H1 (cell line): Measurements from ENCODE around the gene TCF7L1. TPM values are rescaled to one million over a fixed set of nuclear protein-coding genes. Genes with fewer than 3 reads are reported as not detected.

Experiments used
- ASH2L ChIP-seq: fragments of 200-600, 300-600 bp; sonication (generic); IDR thresholded peaks from one replicate; pipeline ENCODE4 v1.7.1; 2017; ENCODE audit warnings: low read length
- CHD1 ChIP-seq: IDR thresholded peaks from 2 replicates; pipeline ENCODE4 v1.6.1; 2012; ENCODE audit warnings: low read depth, low read length, improper control_type of control experiment
- EP300 ChIP-seq, 2 experiments: IDR thresholded peaks; 1 replicate in 1 of 2; 2 replicates in 1 of 2; pipeline ENCODE4 v1.6.1; 2011 to 2012; ENCODE audit warnings: low read depth in 2 of 2, low read length in 2 of 2, mild to moderate bottlenecking in 2 of 2, borderline replicate concordance in 1 of 2, inconsistent platforms in 1 of 2, moderate library complexity in 1 of 2
- GABPA ChIP-seq: IDR thresholded peaks from 2 replicates; pipeline ENCODE4 v1.6.1; 2011; ENCODE audit warnings: mild to moderate bottlenecking, low read length, moderate library complexity, borderline replicate concordance; ENCODE audit not compliant: insufficient read depth
- JUND ChIP-seq: IDR thresholded peaks from 2 replicates; pipeline ENCODE4 v1.6.1; 2011; ENCODE audit warnings: mild to moderate bottlenecking, improper control_type of control experiment, low read length
- KDM1A ChIP-seq: fragments of 200-600, 300-600 bp; sonication (generic); IDR thresholded peaks from 2 replicates; pipeline ENCODE4 v1.7.1; 2016; ENCODE audit warnings: mild to moderate bottlenecking, low read length, borderline replicate concordance
- KDM4A ChIP-seq: IDR thresholded peaks from one replicate; pipeline ENCODE4 v1.7.1; 2012; ENCODE audit warnings: low read depth, mild to moderate bottlenecking, moderate library complexity, low read length, inconsistent platforms; ENCODE audit not compliant: severe bottlenecking
- KDM5A ChIP-seq: fragments of 200-600 bp; IDR thresholded peaks from 2 replicates; pipeline ENCODE4 v1.7.1; 2012; ENCODE audit warnings: mild to moderate bottlenecking, low read length, inconsistent platforms, mixed read lengths
- MAFK ChIP-seq: IDR thresholded peaks from 2 replicates; pipeline ENCODE4 v1.6.1; 2012; ENCODE audit warnings: low read depth, mild to moderate bottlenecking, improper control_type of control experiment, low read length
- NANOG ChIP-seq: IDR thresholded peaks from 2 replicates; pipeline ENCODE4 v1.6.1; 2011; ENCODE audit warnings: low read length, low read depth, mild to moderate bottlenecking, inconsistent platforms; ENCODE audit not compliant: insufficient read depth, poor library complexity, severe bottlenecking
- RAD21 ChIP-seq, 2 experiments: IDR thresholded peaks in 1 of 2; conservative IDR thresholded peaks in 1 of 2; 2 replicates each; pipeline ENCODE4 v1.6.1; 2011; ENCODE audit warnings: low read depth in 2 of 2, low read length in 2 of 2, improper control_type of control experiment in 1 of 2, inconsistent platforms in 1 of 2, mild to moderate bottlenecking in 1 of 2, moderate library complexity in 1 of 2
- RNF2 ChIP-seq: fragments of 200-900, 300-1000 bp; sonication (generic); IDR thresholded peaks from 2 replicates; pipeline ENCODE4 v1.7.1; 2016; ENCODE audit warnings: borderline replicate concordance, low read depth, mild to moderate bottlenecking, antibody characterized with exemption, low read length; ENCODE audit not compliant: poor library complexity, severe bottlenecking; ENCODE audit errors: missing control alignments
- SIN3A ChIP-seq, 2 experiments: IDR thresholded peaks in 1 of 2; conservative IDR thresholded peaks in 1 of 2; 2 replicates each; pipeline ENCODE4 v1.6.1; 2011 to 2012; ENCODE audit warnings: low read length in 2 of 2, improper control_type of control experiment in 1 of 2, low read depth in 1 of 2, mild to moderate bottlenecking in 1 of 2
- TAF1 ChIP-seq: IDR thresholded peaks from 2 replicates; pipeline ENCODE4 v1.6.1; 2011; ENCODE audit warnings: mild to moderate bottlenecking, low read depth, low read length
- TAF7 ChIP-seq: optimal IDR thresholded peaks from 2 replicates; pipeline ENCODE3; 2011; ENCODE audit warnings: low read depth, mild to moderate bottlenecking, inconsistent platforms, low read length, moderate library complexity, borderline replicate concordance
- TCF12 ChIP-seq: IDR thresholded peaks from 2 replicates; pipeline ENCODE4 v1.6.1; 2011; ENCODE audit warnings: low read depth, mild to moderate bottlenecking, low read length
- TEAD4 ChIP-seq: IDR thresholded peaks from 2 replicates; pipeline ENCODE4 v1.6.1; 2012; ENCODE audit warnings: low read depth, low read length, inconsistent platforms, mixed read lengths
- polyA plus RNA-seq, 7 experiments: library from polyadenylated mRNA; depleted of rRNA in 3 of 7; stranded (reverse) in 5 of 7; unstranded in 2 of 7; fragments of >200 nt in 5 of 7; fragments of 200-250 nt in 2 of 7; gene quantifications; 1 replicate in 5 of 7; 2 replicates in 1 of 7; 4 replicates in 1 of 7; pipeline versions ENCODE4 v1.2.1 to v1.2.3, GENCODE V29; 2011 to 2013; ENCODE audit warnings: missing spikeins in 2 of 7, mixed read lengths in 2 of 7
- total RNA-seq: library from RNA; stranded (reverse); fragmentation: NEBNext Ultra II Directional; extraction: Animal tissue kit (Norgen Biotek cat#: 25700); gene quantifications from 2 replicates; pipeline ENCODE4 v1.2.1, GENCODE V29; 2021
- TF ChIP-seq, protein P1 (sequence below): IDR thresholded peaks from 2 replicates; pipeline ENCODE4 v1.6.1; 2012; ENCODE audit warnings: low read length, inconsistent platforms
- TF ChIP-seq, protein P2 (sequence below): IDR thresholded peaks from 2 replicates; pipeline ENCODE4 v1.6.1; 2012; ENCODE audit warnings: inconsistent platforms

TCF7L1 gene
- total and polyA plus RNA-seq, 2 of the 8 experiments (the other 6 are each of a cell fraction or from before 2014, with no cell fraction given): 27.5 to 108 TPM

DNA sequence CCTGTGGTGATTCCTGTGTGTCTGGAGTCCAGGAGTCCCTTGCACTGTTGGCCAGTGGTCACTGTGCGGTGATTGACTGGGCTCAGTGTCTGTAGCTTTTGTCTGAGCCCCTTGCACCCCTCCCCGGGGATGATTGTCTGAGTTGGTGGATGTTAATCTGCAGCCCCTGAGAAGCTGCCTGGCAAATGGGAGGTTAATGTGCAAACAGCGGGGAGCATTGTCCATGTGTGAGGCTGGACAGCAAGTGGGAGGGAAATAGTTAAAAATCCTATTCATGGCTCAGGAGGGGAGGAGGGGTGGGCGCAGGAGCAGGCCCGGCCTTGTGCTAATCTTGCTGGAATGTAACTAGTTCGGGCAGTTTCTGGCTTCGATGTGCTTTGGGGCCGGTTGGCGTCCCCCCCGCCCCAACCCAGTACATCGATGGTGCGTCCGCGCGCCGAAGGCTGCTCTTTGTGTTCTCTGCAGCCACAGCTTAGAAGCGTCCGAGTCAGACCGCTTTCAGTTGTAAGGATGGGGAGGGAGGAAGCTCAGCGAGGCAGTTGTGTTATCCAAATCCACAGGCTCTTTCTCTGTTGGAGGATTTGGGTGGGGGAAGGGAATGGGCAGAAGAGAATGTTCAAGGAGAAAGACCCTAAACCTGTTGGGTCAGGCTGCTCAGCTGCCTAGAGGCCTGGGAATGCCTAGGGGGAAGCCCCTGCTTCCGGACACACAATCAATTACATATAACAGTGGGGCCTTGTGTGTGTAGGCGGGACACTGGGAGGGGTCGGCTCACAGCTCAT, 122.8 kb downstream of the TCF7L1 start (continued):
- TF ChIP-seq, protein P1, sequence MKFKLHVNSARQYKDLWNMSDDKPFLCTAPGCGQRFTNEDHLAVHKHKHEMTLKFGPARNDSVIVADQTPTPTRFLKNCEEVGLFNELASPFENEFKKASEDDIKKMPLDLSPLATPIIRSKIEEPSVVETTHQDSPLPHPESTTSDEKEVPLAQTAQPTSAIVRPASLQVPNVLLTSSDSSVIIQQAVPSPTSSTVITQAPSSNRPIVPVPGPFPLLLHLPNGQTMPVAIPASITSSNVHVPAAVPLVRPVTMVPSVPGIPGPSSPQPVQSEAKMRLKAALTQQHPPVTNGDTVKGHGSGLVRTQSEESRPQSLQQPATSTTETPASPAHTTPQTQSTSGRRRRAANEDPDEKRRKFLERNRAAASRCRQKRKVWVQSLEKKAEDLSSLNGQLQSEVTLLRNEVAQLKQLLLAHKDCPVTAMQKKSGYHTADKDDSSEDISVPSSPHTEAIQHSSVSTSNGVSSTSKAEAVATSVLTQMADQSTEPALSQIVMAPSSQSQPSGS: peak; percentile 87; the same call in 1 of the 2 replicates
- TF ChIP-seq RAD21 (IDR thresholded peaks at IDR 0.05 in 1 of 2, conservative IDR thresholded peaks at IDR 0.05 in 1 of 2; ENCODE audit: low read depth in 2 of 2, low read length in 2 of 2): peak in 1 of 2 experiments; percentile 27; a peak in 2 of 4 replicates
- TF ChIP-seq EP300 (IDR thresholded peaks at IDR 0.05; ENCODE audit: borderline replicate concordance in 1 of 2, low read depth in 2 of 2, low read length in 2 of 2): peak in 1 of 2 experiments; percentile 72; a peak in 1 of 3 replicates
- TF ChIP-seq CHD1: no peak
- 0 out of 2 replicates have a peak, but pooled peaks have one; percentile 63 for TF ChIP-seq TAF1
- TF ChIP-seq KDM5A: no peak
- TF ChIP-seq TCF12: 0 out of 2 replicates have a peak, but pooled peaks have one; percentile 38
- no peak for TF ChIP-seq MAFK
- TF ChIP-seq RNF2: no peak
- TF ChIP-seq, protein P2, sequence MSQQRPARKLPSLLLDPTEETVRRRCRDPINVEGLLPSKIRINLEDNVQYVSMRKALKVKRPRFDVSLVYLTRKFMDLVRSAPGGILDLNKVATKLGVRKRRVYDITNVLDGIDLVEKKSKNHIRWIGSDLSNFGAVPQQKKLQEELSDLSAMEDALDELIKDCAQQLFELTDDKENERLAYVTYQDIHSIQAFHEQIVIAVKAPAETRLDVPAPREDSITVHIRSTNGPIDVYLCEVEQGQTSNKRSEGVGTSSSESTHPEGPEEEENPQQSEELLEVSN: peak; percentile 51
- TF ChIP-seq ASH2L: peak; percentile 100
- no peak for TF ChIP-seq GABPA
- peak; percentile 97 for TF ChIP-seq TEAD4
- peak in 1 of 2 experiments; percentile 57; a peak in 1 of 4 replicates for TF ChIP-seq SIN3A (conservative IDR thresholded peaks at IDR 0.05 in 1 of 2, IDR thresholded peaks at IDR 0.05 in 1 of 2; ENCODE audit: low read depth in 1 of 2, low read length in 2 of 2)
- no peak; the same call in 1 of the 2 replicates for TF ChIP-seq KDM1A
- no peak for TF ChIP-seq KDM4A
- peak; percentile 58; the same call in 1 of the 2 replicates for TF ChIP-seq JUND
- peak; percentile 90 for TF ChIP-seq NANOG
- TF ChIP-seq TAF7: peak; percentile 22
